KG1 (cell line): ENCODE data around the gene C10orf143.
"Not testable (repeated sequence)": the region's sequence is repeated elsewhere in the genome, so short reads cannot be mapped to it uniquely, and the experiment has no call there.

ENCODE experiments used
- DNase-seq: peaks from one replicate; lab custom pipeline; 2025; lab: John Stamatoyannopoulos, UW

Gene C10orf143

GRCh38 chr10:130111113-130111851 is 652 bp upstream of the C10orf143 start:
- DNase-seq, result peak; percentile 99

DNA sequence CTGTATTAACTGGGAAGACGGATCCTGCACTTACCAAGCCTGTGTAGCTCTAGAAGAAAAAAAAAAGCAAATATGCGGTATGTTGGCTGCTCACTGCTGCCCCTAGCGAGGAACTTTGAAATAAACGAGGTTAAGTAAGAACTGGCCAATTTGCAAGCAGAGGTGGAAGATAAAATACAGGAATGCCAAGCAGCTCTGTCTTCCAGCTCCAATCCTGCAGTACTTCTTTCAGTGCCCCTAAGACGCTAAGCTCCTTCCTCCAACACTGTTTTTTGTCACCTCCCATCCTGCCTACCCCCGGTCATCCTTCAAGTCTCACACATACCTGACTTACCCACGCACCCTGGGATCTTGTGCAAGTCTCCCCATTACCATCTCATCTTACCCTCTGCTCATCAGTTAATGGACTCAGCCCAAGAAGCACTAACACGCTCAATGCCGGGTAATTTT is 809 bp downstream of the C10orf143 start:
- peak; percentile 67 for DNase-seq

GRCh38 chr10:130108934-130109604 is 1.6 kb downstream of the C10orf143 start:
- DNase-seq, result no peak

DNA sequence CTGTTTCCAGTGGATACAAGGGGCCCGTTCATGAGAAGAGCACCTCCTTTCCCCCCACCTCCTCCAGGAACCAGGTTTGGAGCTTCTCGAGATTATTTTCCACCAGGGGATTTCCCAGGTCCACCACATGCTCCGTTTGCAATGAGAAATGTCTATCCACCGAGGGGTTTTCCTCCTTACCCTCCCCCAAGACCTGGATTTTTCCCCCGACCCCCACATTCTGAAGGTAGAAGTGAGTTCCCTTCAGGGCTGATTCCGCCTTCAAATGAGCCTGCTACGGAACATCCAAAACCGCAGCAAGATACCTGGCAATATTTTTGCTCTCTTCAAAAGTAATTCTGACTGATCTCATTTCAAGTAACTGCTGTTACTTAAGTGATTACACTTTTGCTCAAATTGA is 2.5 kb downstream of the C10orf143 start:
- DNase-seq, result not testable (repeated sequence)

GRCh38 chr10:130105724-130106123 is 4.9 kb downstream of the C10orf143 start:
- no peak for DNase-seq

- DNase-seq, result no peak
These were observed 11.3 kb downstream of the C10orf143 start for GRCh38 chr10:130099344-130099743.

DNA sequence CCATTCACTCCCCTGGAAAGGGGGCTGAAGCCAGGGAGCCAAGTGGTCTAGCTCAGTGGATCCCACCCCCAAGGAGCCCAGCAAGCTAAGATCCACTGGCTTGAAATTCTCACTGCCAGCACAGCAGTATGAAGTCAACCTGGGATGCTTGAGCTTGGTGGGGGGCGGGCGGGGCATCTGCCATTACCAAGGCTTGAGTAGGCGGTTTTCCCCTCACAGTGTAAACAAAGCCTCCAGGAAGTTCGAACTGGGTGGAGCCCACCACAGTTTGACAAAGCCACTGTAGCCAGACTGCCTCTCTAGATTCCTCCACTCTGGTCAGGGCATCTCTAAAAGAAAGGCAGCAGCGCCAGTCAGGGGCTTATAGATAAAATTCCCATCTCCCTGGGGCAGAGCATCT is 20.1 kb downstream of the C10orf143 start:
- not testable (repeated sequence) for DNase-seq

GRCh38 chr10:130080461-130080814 is 30.2 kb downstream of the C10orf143 start:
- DNase-seq, result no peak

DNA sequence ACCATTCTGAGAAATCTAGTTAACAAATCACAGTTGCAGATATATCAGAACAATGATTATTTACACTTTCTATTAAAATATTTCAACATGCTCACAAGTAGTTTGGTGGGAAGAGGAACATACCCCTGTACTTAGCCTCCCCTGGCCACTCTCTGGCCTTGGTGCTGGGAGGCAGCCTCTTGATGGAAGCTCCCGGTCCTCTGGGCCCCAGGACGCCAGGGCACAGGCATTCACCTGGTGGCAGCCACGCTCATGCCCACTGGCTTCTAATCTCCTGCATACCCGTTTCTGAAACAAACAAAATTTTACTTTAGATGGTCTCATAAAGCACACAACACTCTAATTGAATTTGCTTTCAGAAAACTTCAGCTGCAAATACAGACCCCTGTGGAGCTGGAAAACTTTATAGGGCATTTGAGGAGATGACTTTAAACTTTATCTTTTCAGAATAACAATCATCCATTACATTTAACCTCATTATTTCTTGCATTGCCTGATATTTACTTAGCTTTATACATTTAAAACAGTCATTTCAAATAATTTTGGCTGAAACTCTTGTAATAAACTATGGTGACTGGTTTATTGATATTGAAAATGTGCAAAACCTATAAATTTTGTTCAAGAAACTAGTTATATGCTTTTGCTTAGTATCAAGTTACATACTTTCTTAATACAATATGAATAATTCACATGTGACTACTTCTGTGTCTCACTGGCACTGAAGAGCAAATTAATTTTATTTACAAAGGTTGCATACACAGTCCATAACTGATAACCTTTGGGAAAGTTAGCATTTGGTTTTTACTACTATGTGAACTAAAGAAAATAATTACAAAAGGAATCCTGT is 30.8 kb downstream of the C10orf143 start:
- DNase-seq, result no peak

DNA sequence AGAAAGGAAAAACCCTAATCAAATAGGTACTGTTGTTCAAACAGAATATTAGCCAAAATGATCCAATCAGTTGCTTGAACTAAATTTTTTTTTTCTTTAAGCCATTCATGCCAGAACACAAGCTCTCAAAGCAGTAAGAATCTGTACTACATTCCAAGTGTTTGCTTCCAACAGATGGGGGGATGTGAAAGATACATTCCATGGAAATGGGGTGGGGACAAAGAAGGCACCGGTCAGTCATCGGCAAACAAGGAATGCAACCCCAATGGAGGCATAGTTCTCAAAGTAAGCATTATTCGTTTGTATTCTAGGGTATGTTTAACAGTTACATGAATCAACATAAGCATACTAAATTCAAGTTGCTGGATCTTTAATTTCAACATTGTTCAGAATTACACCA is 32.5 kb downstream of the C10orf143 start:
- DNase-seq, result no peak

DNA sequence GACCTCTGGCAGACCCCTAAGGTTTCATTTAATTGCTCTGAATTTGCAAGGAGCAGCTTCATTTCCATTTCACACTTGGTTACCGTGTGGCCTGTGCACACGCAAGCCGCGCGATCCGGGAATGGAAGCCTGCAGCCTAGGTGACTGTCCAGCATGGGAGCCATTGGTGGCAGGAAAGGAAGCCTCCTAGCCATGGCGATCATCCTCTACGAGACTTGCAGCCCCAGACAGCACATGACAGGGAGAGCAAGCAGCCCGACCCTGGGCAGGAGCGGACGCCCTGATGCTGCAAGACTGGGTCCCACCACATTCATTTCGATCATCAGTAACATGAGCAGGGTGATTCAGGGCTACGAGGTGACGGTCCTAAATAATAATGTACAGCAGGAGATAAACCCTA is 33.9 kb downstream of the C10orf143 start:
- DNase-seq, result no peak

DNA sequence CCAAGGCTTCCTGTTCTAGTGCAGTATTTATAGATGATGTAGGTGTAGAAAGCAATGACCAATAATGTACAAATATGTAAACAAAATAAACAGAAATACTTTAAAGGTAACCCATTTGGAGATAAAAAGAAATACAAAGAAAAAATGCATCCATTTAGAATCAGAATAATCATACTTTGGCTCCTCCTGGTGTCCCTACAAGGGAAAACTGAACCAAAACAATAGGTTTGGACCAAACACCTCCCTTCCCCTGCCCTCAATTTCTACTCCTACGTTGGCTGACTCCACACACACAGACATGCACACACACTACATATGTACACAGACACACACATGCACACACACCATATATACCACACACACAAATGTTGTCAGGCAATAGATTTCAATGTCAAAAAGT is 36.0 kb downstream of the C10orf143 start:
- no peak for DNase-seq

- DNase-seq, result no peak
These were observed 36.7 kb downstream of the C10orf143 start for GRCh38 chr10:130073912-130074311.

- DNase-seq, result no peak
These were observed 38.4 kb downstream of the C10orf143 start for GRCh38 chr10:130072247-130072646.

- DNase-seq, result no peak
These were observed 42.7 kb downstream of the C10orf143 start for GRCh38 chr10:130067893-130068292.

DNA sequence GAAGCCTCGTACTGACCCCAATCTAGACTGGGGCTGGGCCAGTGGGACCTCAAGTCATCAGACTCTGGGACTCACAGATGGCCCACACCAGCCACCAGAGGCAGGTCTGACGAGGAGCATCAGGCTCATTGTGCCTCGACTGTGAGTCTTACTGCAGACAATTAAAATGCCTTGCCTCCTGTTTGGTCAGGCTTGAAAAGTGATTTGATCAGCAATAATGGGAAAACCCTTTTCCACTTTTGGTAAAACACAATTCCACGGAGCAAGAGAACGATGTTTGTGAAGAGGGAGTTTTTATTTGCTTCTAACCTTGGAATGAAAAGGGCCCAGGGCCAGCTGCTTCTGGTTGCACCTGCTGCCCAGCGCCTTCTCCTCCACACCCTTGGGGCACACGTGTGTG is 43.9 kb downstream of the C10orf143 start:
- DNase-seq, result no peak

DNA sequence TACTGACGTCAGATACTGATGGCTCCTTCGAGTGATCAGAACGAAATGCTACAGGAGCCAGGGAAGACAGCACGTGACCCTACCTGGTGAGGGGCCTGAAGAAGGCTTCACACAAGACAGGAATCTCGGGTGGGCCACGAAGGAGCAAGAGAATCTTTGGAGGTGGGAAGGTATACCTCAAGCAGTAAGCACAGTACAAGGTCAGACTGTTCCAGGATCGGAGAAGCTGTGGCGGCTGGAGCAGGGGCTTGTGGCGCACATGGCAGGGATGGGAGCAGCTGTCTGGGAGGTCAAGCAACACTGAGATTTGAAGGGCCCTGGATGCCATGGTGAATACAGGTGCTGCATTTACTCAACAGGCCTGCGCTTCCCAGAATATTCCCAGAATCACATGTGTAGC is 45.4 kb downstream of the C10orf143 start:
- no peak for DNase-seq

DNA sequence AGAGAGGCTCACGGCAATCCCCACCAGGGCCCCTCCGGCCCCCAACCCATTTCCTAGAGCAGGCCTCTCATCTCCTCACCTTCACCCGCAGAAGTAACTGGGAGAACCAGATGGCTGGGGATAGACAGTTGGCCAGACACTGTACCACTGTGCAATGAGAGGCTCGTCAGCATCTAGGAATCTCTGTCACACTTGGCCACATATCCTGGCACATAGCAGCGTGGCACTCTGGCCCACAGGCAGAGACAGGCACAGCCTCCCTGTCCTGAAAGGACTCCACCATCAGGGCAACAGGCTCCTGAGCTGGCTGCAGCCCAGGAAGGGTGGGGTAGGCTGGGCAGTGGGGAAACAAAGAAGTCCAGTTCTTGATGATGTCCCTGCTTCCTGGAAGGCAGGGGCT is 45.8 kb downstream of the C10orf143 start:
- DNase-seq, result no peak

GRCh38 chr10:130062976-130063375 is 47.7 kb downstream of the C10orf143 start:
- DNase-seq, result no peak

DNA sequence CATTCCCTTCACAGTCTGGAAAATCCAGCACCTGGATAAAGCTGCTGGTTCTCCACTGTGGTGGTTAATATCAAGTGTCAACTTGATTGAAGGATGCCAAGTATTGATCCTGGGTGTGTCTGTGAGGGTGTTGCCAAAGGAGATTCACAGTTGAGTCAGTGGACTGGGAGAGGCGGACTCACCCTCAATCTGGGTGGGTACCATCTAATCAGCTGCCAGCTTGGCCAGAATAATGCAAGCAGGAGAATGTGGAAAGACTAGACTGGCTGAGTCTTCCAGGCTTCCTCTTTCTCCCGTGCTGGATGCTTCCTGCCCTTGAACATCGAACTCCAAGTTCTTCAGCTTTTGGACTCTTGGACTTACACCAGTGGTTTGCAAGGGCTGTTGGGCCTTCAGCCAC is 48.4 kb downstream of the C10orf143 start:
- no peak for DNase-seq

GRCh38 chr10:130061760-130062159 is 48.9 kb downstream of the C10orf143 start:
- no peak for DNase-seq

DNA sequence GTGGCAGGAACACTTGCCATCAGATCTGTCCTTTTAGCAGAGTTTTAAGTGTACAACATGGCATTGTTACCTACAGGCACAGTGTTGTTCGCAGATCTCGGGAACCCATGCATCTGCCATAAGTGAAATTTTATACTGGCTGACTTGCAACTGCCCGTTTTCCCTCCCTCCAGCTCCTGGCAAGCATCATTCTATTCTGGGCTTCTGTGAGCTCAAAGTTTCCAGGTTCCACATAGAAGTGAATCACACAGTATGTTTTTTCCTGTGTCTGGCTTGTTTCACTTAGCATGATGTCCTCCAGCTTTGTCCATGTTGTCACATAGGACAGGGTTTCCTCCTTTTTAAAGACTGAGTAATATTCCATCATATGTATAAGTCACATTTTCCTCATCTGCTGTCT is 56.6 kb downstream of the C10orf143 start:
- no peak for DNase-seq

DNA sequence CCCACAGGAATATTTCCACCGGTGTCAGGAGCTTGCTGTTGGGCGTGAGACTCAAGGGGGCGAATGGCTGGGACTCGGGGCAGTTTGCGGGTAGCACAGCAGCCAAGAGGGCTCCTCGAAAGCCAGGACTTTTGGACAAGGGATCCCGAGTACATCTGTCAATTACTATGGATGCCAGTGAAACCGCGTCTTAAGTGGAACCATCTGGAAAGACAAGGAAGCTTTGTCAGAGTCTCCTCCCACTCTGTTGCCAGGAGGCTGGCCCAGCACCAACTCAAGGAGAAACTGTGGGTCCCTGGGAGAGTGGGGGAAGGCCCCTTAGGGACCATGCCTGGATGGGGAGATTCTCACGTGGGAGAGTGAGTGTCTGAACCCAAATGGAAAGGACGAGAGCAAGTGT is 57.1 kb downstream of the C10orf143 start:
- DNase-seq, result no peak
